Heart right ventricle (tissue), 16 donors: ENCODE measurements around the gene PLXNB2. TPM values are rescaled to one million over a fixed set of nuclear protein-coding genes. Genes with fewer than 3 reads are reported as not detected.
"Not testable (repeated sequence)": the region's sequence is repeated elsewhere in the genome, so short reads cannot be mapped to it uniquely, and the experiment has no call there.

Source experiments
- ATAC-seq, 8 donors: fragments of 200-7000 bp; cut with Tn5 transposase; one replicate each; pipeline ENCODE4 v1.9.1; 2020; ENCODE audit warnings: mild to moderate bottlenecking in 8 of 8, moderate library complexity in 8 of 8, moderate number of reproducible peaks in 1 of 8
- DNase-seq, 2 donors: peaks; one replicate each; pipeline ENCODE4 v3.0.0-alpha.2; 2020
- H3K27ac ChIP-seq, 10 donors: fragments of 200-600 bp; sonication (generic) in 2 of 10; one replicate each; pipeline versions ENCODE4 v1.5.0 to v1.8.0; 2020 to 2022; ENCODE audit warnings: mild to moderate bottlenecking in 3 of 10
- H3K27me3 ChIP-seq, 7 donors: fragments of 200-600 bp; one replicate each; pipeline ENCODE4 v1.8.0; 2021 to 2022; ENCODE audit warnings: mild to moderate bottlenecking in 2 of 7
- H3K36me3 ChIP-seq, 9 donors: fragments of 200-600 bp; sonication (generic) in 1 of 9; one replicate each; pipeline versions ENCODE4 v1.5.0 to v1.8.0; 2020 to 2022; ENCODE audit warnings: mild to moderate bottlenecking in 2 of 9
- H3K4me1 ChIP-seq, 9 donors: fragments of 200-600 bp; sonication (generic) in 1 of 9; one replicate each; pipeline versions ENCODE4 v1.5.0 to v1.8.0; 2020 to 2022; ENCODE audit warnings: mild to moderate bottlenecking in 4 of 9
- H3K4me3 ChIP-seq, 10 donors: fragments of 200-600 bp; sonication (generic) in 2 of 10; one replicate each; pipeline versions ENCODE4 v1.5.0 to v1.8.0; 2020 to 2022; ENCODE audit warnings: mild to moderate bottlenecking in 7 of 10, moderate library complexity in 2 of 10
- H3K9me3 ChIP-seq, 11 donors: fragments of 200-600 bp in 10 of 11; sonication (generic) in 2 of 11; one replicate each; pipeline versions ENCODE4 v1.5.0 to v1.8.0; 2013 to 2022; ENCODE audit warnings: mild to moderate bottlenecking in 2 of 11, control low read depth in 1 of 11, moderate library complexity in 1 of 11
- CTCF ChIP-seq, 9 donors: fragments of 200-600 bp; sonication (generic) in 2 of 9; IDR thresholded peaks; one replicate each; pipeline versions ENCODE4 v1.5.0 to v1.8.0; 2021 to 2022; ENCODE audit warnings: antibody characterized with exemption in 9 of 9, mild to moderate bottlenecking in 5 of 9, moderate library complexity in 1 of 9
- WGBS, 2 donors: extraction: QIAGEN DNeasy Blood & Tissue Kit; methylation state at CpG; one replicate each; pipeline ENCODE4 v1.1.7; 2013; ENCODE audit warnings: inconsistent platforms in 1 of 2; 5-methylcytosine and 5-hydroxymethylcytosine counted together
- intact Hi-C, 10 donors: fragments of 100-400 bp; cut with DNase I; formaldehyde crosslinking; loops; one replicate each; pipeline versions ENCODE4 v1.11.1 to v1.14.2; 2022
- polyA plus RNA-seq, 2 donors: library from polyadenylated mRNA; stranded (reverse); fragments of 200-250 nt; gene quantifications; one replicate each; pipeline ENCODE4 v1.2.3, GENCODE V29; 2013
- total RNA-seq, 10 donors: library from RNA; stranded (reverse); fragmentation: NEBNext Ultra II Directional in 3 of 10; extraction: Animal tissue kit (Norgen Biotek cat#: 25700) in 3 of 10; gene quantifications; one replicate each; pipeline versions ENCODE4 v1.2.1 to v1.2.4, GENCODE V29; 2021 to 2023
- donor health status: Arrhythmogenic right ventricular cardiomyopathy.
- donor health status: ischemic (EF 13 %, LVEDD 7.1; RV severe dilation, severe dysfunction).
- donor health status: healthy with polysubstance abuse.
- donor health status: DM: no; HTN: yes; CAD: no.
- donor health status: DM: no; HTN: no; CAD: no.
- donor health status: ischemic (EF 25% LVEDD 6.9; RV normal size, moderate dysfunction).
- donor health status: ischemic (EF 25% LVEDD 5.7; RV mildly dilated, moderate dysfunction).
- donor health status: healthy.
- donor health status: DM: yes; HTN: yes; CAD: no.
- donor health status: Ischemic cardiomyopathy.
- donor health status: ischemic (EF 35%, LVEDD 5.7; RV mildly dilated, moderate dysfunction).
- donor health status: nonischemic (EF 11% LVEDD 7.7; RV severe dilation, severe dysfunction).
- donor health status: DM: yes; HTN: yes; CAD: no.
- donor health status: PGD.
- donor health status: ischemic (EF 29% LVEDD 5.4; RV normal size, mild dysfunction).
- donor health status: nonischemic (EF 23%, LVEDD 6.1; RV moderate dilation, normal function).

Gene PLXNB2
- total and polyA plus RNA-seq, 12 donors, result 33.5 to 101 (median 57.8) TPM

- no peak overlapping the region for H3K27ac ChIP-seq
- H3K36me3 ChIP-seq, result no peaks in the 10 kb centered on the region
- intact Hi-C loops, result loop anchor here in 3 of 10 donors (5.0 kb wide), 2 partner anchors 81 to 86 kb away; partner anchors contain the start of gene HDAC10 (in 2 of the 3)
- no peak overlapping the region for H3K4me3 ChIP-seq
- H3K9me3 ChIP-seq, result no peaks in the 10 kb centered on the region
- DNase-seq (no peak), ATAC-seq (no peak)
- H3K4me1 ChIP-seq, result peaks cover 0 to 12% (median 9%) of the 10 kb centered on the region in 9 donors
- no peak for TF ChIP-seq CTCF (IDR thresholded peaks at IDR 0.05)
- 94 to 97% methylated on average over 5 of the region's 5 CpGs for WGBS, 2 donors
- H3K27me3 ChIP-seq, result no peaks in the 10 kb centered on the region
Measured at GRCh38 chr22:50338042-50338573, 30.7 kb upstream of the PLXNB2 start.

DNA sequence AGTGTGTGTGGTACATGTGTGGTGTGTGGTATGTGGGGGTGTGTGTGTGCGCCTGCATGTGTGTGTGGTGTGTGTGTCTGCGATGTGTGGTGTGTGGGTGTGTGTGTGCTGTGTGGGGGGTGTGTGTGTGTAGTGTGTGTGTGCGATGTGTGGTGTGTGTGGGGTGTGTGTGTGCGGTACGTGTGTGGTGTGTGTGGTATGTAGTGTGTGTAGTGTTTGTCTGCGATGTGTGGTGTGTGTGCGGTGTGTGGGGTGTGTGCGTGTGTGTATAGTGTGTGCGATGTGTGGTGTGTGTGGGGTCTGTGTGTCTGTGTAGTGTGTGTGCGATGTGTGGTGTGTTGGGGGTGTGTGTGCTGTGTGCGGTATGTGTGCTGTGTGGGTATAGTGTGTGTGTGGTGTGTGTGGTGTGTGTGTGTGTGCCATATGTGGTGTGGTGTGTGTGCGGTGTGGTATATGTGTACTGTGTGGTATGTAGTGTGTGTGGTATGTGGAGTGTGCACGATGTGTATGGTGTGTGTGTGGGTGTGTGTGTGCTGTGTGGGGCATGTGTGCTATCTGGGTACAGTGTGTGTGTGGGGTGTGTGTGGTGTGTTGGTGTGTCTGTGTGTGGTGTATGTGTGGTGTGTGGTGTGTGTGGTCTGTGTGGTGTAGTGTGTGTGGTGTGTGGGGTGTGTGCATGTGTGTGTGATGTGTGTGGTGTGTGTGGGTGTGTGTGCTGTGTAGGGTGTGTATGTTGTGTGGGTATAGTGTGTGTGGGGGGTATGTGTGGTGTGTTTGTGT is 30.0 kb upstream of the PLXNB2 start:
- Histone ChIP-seq H3K27ac (no peak overlapping the region), H3K27me3 (no peaks in the 10 kb centered on the region), H3K36me3 (no peaks in the 10 kb centered on the region), H3K4me3 (no peak overlapping the region), H3K4me1 (peaks cover 0 to 6% (median 5%) of the 10 kb centered on the region in 9 donors), H3K9me3 (no peaks in the 10 kb centered on the region)
- ATAC-seq, result no peak
- intact Hi-C loops, result loop anchor here in 3 of 10 donors (5.0 kb wide), 2 partner anchors 80 to 85 kb away; partner anchors contain the start of gene HDAC10 (in 2 of the 3)
- no peak for DNase-seq
- WGBS, 2 donors, result 97 to 98% methylated on average over 13 of the region's 13 CpGs
- no peak for TF ChIP-seq CTCF (IDR thresholded peaks at IDR 0.05)

GRCh38 chr22:50334433-50334832 is 27.0 kb upstream of the PLXNB2 start:
- H3K27me3 ChIP-seq, H3K36me3 ChIP-seq, DNase-seq, H3K9me3 ChIP-seq, H3K4me1 ChIP-seq, ATAC-seq, H3K4me3 ChIP-seq, H3K27ac ChIP-seq, intact Hi-C loops: not testable (repeated sequence)
- WGBS, 2 donors, result 92 to 93% methylated on average over 5 of the region's 5 CpGs

- TF ChIP-seq CTCF (IDR thresholded peaks at IDR 0.05), result no peak
- H3K9me3 ChIP-seq, result no peaks in the 10 kb centered on the region
- WGBS, 2 donors, result 96 to 97% methylated on average over 6 of the region's 6 CpGs
- H3K4me1 ChIP-seq, result peaks cover 0 to 20% (median 14%) of the 10 kb centered on the region in 9 donors
- H3K36me3 ChIP-seq, result no peaks in the 10 kb centered on the region
- DNase-seq, result no peak
- no peak overlapping the region for H3K27ac ChIP-seq
- ATAC-seq, result no peak
- intact Hi-C loops, result loop anchor here in 7 of 10 donors (5.0 kb wide), 3 partner anchors 37 to 77 kb away; partner anchors contain the start of gene HDAC10 (in 3 of the 7)
- H3K4me3 ChIP-seq, result no peak overlapping the region
- no peaks in the 10 kb centered on the region for H3K27me3 ChIP-seq
Measured at GRCh38 chr22:50329236-50329635, 21.8 kb upstream of the PLXNB2 start.
